CD4-positive, alpha-beta memory T cell (primary cell): ENCODE measurements around the gene CEBPG. TPM values are rescaled to one million over a fixed set of nuclear protein-coding genes. Genes with fewer than 3 reads are reported as not detected.

ENCODE experiments used
- CTCF ChIA-PET: fragments of 350-600 bp; sonication (Branson Sonifier 250); formaldehyde crosslinking; loops from one replicate; lab custom pipeline; 2021; ENCODE audit warnings: inconsistent platforms; ENCODE audit not compliant: partially characterized antibody; lab: Charles Lee
- POLR2A ChIA-PET: fragments of 350-600 bp; sonication (Branson Sonifier 250); formaldehyde crosslinking; loops from one replicate; lab custom pipeline; 2021; ENCODE audit not compliant: partially characterized antibody; lab: Charles Lee
- DNase-seq, 5 donors: peaks; one replicate each; pipeline versions ENCODE4 v3.0.0 to v3.0.0-alpha.2; 2020 to 2022; ENCODE audit warnings: mixed read lengths in 1 of 5
- H3K27ac ChIP-seq: one replicate; pipeline ENCODE4 v1.7.0; 2013; ENCODE audit warnings: low read depth, low read length
- H3K27me3 ChIP-seq: 2 replicates; pipeline ENCODE4 v1.7.0; 2013; ENCODE audit warnings: mild to moderate bottlenecking, low read length, moderate library complexity; ENCODE audit not compliant: insufficient read depth
- H3K36me3 ChIP-seq: 2 replicates; pipeline ENCODE4 v1.7.0; 2013; ENCODE audit warnings: mild to moderate bottlenecking, low read length, moderate library complexity; ENCODE audit not compliant: insufficient read depth
- H3K4me1 ChIP-seq: 2 replicates; pipeline ENCODE4 v1.7.0; 2013; ENCODE audit warnings: mild to moderate bottlenecking, low read length, moderate library complexity; ENCODE audit not compliant: insufficient read depth
- H3K4me3 ChIP-seq, 2 donors: one replicate each; pipeline ENCODE4 v1.7.0; 2013; ENCODE audit warnings: low read length in 2 of 2, mild to moderate bottlenecking in 1 of 2
- H3K9me3 ChIP-seq, 2 donors: one replicate each; pipeline ENCODE4 v1.7.0; 2013; ENCODE audit warnings: low read length in 2 of 2, control low read depth in 1 of 2; ENCODE audit not compliant: control insufficient read depth in 1 of 2
- H3K27ac Mint-ChIP-seq, 7 donors: one replicate each; pipeline ENCODE4 v1.8.0; 2020 to 2021; ENCODE audit warnings: mixed read lengths in 7 of 7, mild to moderate bottlenecking in 6 of 7, inconsistent platforms in 3 of 7, moderate library complexity in 3 of 7
- H3K27me3 Mint-ChIP-seq, 2 donors: one replicate each; pipeline ENCODE4 v1.8.0; 2020 to 2021; ENCODE audit warnings: mixed read lengths in 2 of 2
- H3K36me3 Mint-ChIP-seq, 2 donors: one replicate each; pipeline ENCODE4 v1.8.0; 2020 to 2021; ENCODE audit warnings: mixed read lengths in 2 of 2, inconsistent platforms in 1 of 2, mild to moderate bottlenecking in 1 of 2
- H3K4me1 Mint-ChIP-seq, 4 donors: one replicate each; pipeline ENCODE4 v1.8.0; 2020 to 2021; ENCODE audit warnings: mixed read lengths in 4 of 4, mild to moderate bottlenecking in 1 of 4
- H3K4me3 Mint-ChIP-seq, 8 donors: one replicate each; pipeline ENCODE4 v1.8.0; 2020 to 2021; ENCODE audit warnings: mixed read lengths in 8 of 8, mild to moderate bottlenecking in 7 of 8, moderate library complexity in 6 of 8, inconsistent platforms in 3 of 8
- H3K9me3 Mint-ChIP-seq, 8 donors: one replicate each; pipeline ENCODE4 v1.8.0; 2020 to 2021; ENCODE audit warnings: mixed read lengths in 8 of 8, mild to moderate bottlenecking in 5 of 8, inconsistent platforms in 3 of 8, moderate library complexity in 1 of 8
- intact Hi-C: fragments of 100-400 bp; cut with micrococcal nuclease; formaldehyde crosslinking; loops from one replicate; pipeline ENCODE4 v1.15.1; 2023
- polyA plus RNA-seq, 2 donors: library from polyadenylated mRNA; unstranded; fragments of 300-500 nt; fragmentation: Illumina TruSeq; gene quantifications; one replicate each; pipeline ENCODE4 v1.2.3, GENCODE V29; 2021
- total RNA-seq, 2 experiments: library from RNA; stranded (reverse); gene quantifications; one replicate each; pipeline ENCODE4 v1.2.3, GENCODE V29; 2021

The CEBPG gene
- total and polyA plus RNA-seq, 4 experiments from 2014 or later = 8.9 to 27.2 (median 20.1) TPM

- no peaks in the 10 kb centered on the region for H3K36me3 Mint-ChIP-seq
- no peak overlapping the region for H3K27ac Mint-ChIP-seq
- Histone ChIP-seq H3K27me3 (no peaks in the 10 kb centered on the region), H3K27ac (no peak overlapping the region), H3K4me3 (no peak overlapping the region), H3K4me1 (no peaks in the 10 kb centered on the region), H3K9me3 (no peaks in the 10 kb centered on the region), H3K36me3 (no peaks in the 10 kb centered on the region)
- no peak for DNase-seq
- intact Hi-C loops = no loop called here
- no peaks in the 10 kb centered on the region for H3K27me3 Mint-ChIP-seq
- ChIA-PET POLR2A (interaction anchor here (1.8 kb wide), 1 partner anchor 26 kb away, joined by 8 read pairs; the partner anchor contains the start of gene CEBPG), CTCF (interaction anchor here (1.7 kb wide), 1 partner anchor 165 kb away, joined by 7 read pairs; no protein-coding TSS in a partner anchor)
- no peaks in the 10 kb centered on the region for H3K4me1 Mint-ChIP-seq
- no peaks in the 10 kb centered on the region for H3K9me3 Mint-ChIP-seq
- H3K4me3 Mint-ChIP-seq = no peak overlapping the region
Measured at GRCh38 chr19:33399745-33400681, 26.5 kb downstream of the CEBPG start.

DNA sequence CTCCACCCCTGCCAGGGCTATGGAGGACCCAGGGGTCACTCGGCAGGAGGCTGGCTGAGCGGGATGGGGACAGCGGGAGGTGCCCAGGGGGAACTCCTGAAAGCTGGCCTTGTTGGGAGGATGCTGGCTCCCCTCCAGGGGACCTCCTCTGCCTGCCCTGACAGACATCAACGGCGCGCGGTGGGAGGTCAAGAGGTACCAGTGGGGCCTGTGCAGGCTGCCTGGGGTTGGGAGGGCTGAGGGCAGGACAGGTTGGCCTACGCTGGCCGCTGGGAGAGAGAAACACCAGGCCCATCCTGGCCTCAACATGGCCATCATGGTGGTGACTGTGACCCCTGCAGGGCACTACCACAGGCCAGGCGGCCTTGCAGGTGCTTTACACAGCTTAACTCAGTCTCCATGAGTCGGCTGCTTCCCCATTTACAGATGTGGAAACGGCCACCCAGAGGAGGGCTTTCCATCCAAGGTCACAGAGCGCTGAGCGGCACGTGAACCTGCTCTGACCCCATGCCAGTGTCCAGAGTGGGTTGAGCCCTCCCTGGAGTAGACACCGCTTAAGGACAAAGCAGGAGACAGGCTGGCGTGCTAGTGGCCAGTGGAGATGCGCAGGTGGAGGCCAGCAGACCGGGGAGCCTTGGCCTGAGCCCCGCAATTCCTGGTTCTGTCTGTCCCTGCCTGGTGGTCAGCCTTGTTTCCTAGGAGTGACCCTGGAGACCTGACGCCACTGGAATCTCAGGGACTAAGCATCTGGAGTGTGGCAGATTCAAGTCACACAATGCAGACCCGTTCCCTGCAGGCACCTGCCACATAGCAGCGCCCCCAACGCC, 27.6 kb downstream of the CEBPG start:
- Mint-ChIP-seq H3K36me3 (no peaks in the 10 kb centered on the region), H3K27ac (no peak overlapping the region), H3K4me1 (no peaks in the 10 kb centered on the region), H3K9me3 (no peaks in the 10 kb centered on the region), H3K4me3 (no peak overlapping the region), H3K27me3 (no peaks in the 10 kb centered on the region)
- Histone ChIP-seq H3K4me1 (no peaks in the 10 kb centered on the region), H3K36me3 (no peaks in the 10 kb centered on the region), H3K27me3 (no peaks in the 10 kb centered on the region), H3K27ac (no peak overlapping the region), H3K9me3 (no peaks in the 10 kb centered on the region), H3K4me3 (no peak overlapping the region)
- CTCF ChIA-PET = no interaction called here
- intact Hi-C loops = no loop called here
- POLR2A ChIA-PET = no interaction called here
- DNase-seq = no peak

- no peaks in the 10 kb centered on the region for H3K27me3 ChIP-seq
- Mint-ChIP-seq H3K27ac (no peak overlapping the region), H3K9me3 (no peaks in the 10 kb centered on the region), H3K4me3 (no peak overlapping the region), H3K4me1 (no peaks in the 10 kb centered on the region), H3K27me3 (no peaks in the 10 kb centered on the region), H3K36me3 (peaks cover 0 to 2% of the 10 kb centered on the region in 2 donors)
- H3K27ac ChIP-seq = no peak overlapping the region
- no peak for DNase-seq
- no peak overlapping the region for H3K4me3 ChIP-seq
- no peaks in the 10 kb centered on the region for H3K4me1 ChIP-seq
- POLR2A ChIA-PET = no interaction called here
- no peaks in the 10 kb centered on the region for H3K36me3 ChIP-seq
- intact Hi-C loops = no loop called here
- CTCF ChIA-PET = no interaction called here
- H3K9me3 ChIP-seq = no peaks in the 10 kb centered on the region
Measured at GRCh38 chr19:33401683-33402420, 28.3 kb downstream of the CEBPG start.

DNA sequence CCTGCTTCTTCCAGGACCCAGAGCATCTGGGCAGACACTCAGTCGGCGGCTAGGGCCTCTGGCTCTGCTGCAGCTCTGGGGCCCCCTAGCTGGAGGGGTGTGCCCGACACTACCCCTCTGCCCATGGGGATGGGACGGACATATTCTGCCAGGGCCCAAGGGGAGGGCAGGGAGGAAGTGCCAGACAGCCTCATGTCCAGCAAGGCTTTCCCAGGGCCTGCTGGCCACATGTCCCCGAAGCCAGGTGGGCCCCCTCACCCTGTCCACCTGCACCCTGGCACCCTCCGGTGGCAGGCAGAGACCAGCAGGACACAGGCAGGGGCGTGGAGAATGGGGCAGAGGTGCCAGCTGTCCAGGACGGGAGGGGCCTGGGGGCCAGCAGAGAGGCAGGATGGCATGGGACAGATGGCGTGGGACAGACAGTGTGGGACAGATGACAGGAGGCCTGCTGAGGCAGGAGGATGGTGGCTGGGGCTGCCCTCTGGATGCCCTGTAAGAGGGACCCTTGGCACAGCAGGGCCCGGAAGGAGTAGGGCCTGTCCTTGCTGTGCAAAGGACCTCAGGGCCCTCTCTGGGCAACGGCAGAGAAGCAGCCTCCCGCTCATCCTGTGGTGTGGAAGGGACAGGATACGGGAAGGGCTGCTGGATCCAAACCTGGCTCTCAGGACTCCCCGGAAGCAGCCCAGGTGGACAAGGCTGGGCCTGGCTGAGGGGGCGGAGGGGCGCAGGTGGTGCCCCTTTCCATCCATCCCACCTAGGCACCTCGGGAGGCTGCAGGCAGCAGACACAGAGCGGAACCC, 29.1 kb downstream of the CEBPG start:
- Histone ChIP-seq H3K4me3 (no peak overlapping the region), H3K9me3 (no peaks in the 10 kb centered on the region), H3K27ac (no peak overlapping the region), H3K36me3 (no peaks in the 10 kb centered on the region), H3K4me1 (no peaks in the 10 kb centered on the region), H3K27me3 (no peaks in the 10 kb centered on the region)
- Mint-ChIP-seq H3K27ac (no peak overlapping the region), H3K4me1 (no peaks in the 10 kb centered on the region), H3K27me3 (no peaks in the 10 kb centered on the region), H3K9me3 (no peaks in the 10 kb centered on the region), H3K36me3 (peaks cover 0 to 2% of the 10 kb centered on the region in 2 donors), H3K4me3 (no peak overlapping the region)
- DNase-seq = no peak
- ChIA-PET POLR2A (no interaction called here), CTCF (no interaction called here)
- intact Hi-C loops = no loop called here

DNA sequence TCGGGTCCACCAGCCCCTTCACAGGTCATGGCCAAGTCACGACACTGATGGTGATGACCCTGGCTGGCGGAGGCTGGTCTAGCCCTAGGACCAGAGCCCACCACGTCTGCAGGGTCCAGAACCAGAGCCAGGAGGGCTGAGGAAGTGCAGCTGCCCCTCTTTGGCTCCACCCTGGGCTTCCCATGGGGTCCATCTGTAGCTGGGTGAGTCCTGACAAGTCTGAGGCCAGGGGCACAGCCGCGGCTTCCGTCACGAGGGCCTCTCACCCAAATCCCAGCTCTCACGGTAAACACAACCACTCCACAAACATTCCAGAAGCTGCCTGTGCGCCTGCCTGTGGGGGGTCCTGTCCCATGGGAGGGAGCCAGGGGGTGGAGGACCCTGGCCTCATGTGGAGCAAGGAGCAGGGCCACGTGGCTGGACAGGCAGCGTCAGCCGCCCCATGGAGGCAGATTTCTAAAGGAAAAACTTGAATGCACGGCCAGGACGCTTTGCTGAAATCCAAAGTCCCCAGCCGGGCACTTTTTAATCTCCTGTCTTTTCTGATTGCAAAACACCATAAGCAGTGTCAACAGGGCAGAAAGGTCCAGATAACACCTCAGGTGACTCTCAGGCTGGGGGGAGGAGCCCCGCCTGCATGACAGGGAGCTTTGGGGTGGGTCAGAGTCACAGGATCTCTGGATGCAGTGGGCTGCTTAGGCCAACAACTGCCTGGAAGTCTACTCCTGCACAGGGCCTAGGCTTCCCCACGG, 29.9 kb downstream of the CEBPG start:
- Mint-ChIP-seq H3K27me3 (no peaks in the 10 kb centered on the region), H3K36me3 (peaks cover 0 to 2% of the 10 kb centered on the region in 2 donors), H3K4me1 (no peaks in the 10 kb centered on the region), H3K9me3 (no peaks in the 10 kb centered on the region), H3K4me3 (no peak overlapping the region), H3K27ac (no peak overlapping the region)
- Histone ChIP-seq H3K4me1 (no peaks in the 10 kb centered on the region), H3K4me3 (no peak overlapping the region), H3K36me3 (no peaks in the 10 kb centered on the region), H3K9me3 (no peaks in the 10 kb centered on the region), H3K27me3 (no peaks in the 10 kb centered on the region), H3K27ac (no peak overlapping the region)
- no peak for DNase-seq
- CTCF ChIA-PET = interaction anchor here (1.0 to 7.8 kb wide), 5 partner anchors 24 to 266 kb away, joined by 3 to 125 read pairs (median 3); no protein-coding TSS in a partner anchor
- intact Hi-C loops = no loop called here
- POLR2A ChIA-PET = no interaction called here

DNA sequence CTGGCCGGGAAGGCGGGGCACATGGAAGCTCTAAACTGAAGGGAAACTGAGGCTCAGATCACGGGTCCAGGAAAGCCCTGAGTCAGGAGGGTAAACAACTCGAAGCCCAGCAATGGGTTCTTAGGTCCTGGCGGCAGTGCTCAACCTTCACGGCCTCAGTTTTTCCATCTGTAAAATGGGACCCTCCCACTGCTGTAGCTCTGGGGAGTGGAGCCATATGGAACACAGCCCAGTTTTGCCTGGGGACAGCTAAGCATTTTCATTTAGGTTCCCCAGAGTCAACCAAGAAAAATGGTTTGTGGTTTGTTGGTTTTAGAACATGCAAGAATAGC, 30.4 kb downstream of the CEBPG start:
- H3K9me3 ChIP-seq = no peaks in the 10 kb centered on the region
- H3K4me3 ChIP-seq = no peak overlapping the region
- intact Hi-C loops = no loop called here
- CTCF ChIA-PET = interaction anchor here (0.9 to 7.8 kb wide), 7 partner anchors 24 to 266 kb away, joined by 3 to 125 read pairs (median 3); no protein-coding TSS in a partner anchor
- POLR2A ChIA-PET = no interaction called here
- no peaks in the 10 kb centered on the region for H3K4me1 Mint-ChIP-seq
- H3K27me3 Mint-ChIP-seq = no peaks in the 10 kb centered on the region
- no peaks in the 10 kb centered on the region for H3K27me3 ChIP-seq
- H3K36me3 Mint-ChIP-seq = peaks cover 0 to 4% of the 10 kb centered on the region in 2 donors
- H3K36me3 ChIP-seq = no peaks in the 10 kb centered on the region
- no peaks in the 10 kb centered on the region for H3K4me1 ChIP-seq
- H3K27ac ChIP-seq = no peak overlapping the region
- no peak overlapping the region for H3K27ac Mint-ChIP-seq
- DNase-seq = no peak
- no peak overlapping the region for H3K4me3 Mint-ChIP-seq
- H3K9me3 Mint-ChIP-seq = no peaks in the 10 kb centered on the region
